H9 (cell line): ENCODE data around the gene PLEKHG7. TPM values are rescaled to one million over a fixed set of nuclear protein-coding genes. Genes with fewer than 3 reads are reported as not detected.

Experiments
- DNase-seq: peaks from one replicate; pipeline ENCODE4 v3.0.0-alpha.2; 2017
- H2AFZ ChIP-seq: one replicate; pipeline ENCODE4 v1.6.1; 2013; ENCODE audit warnings: mild to moderate bottlenecking, low read length, control low read depth, moderate library complexity
- H2AK5ac ChIP-seq: 2 replicates; pipeline ENCODE4 v1.6.1; 2013; ENCODE audit warnings: low read length, control low read depth, mixed read lengths; ENCODE audit not compliant: insufficient read length
- H2BK120ac ChIP-seq: one replicate; pipeline ENCODE4 v1.6.1; 2013; ENCODE audit warnings: low read depth, mild to moderate bottlenecking, low read length, control low read depth, inconsistent platforms; ENCODE audit not compliant: poor library complexity, severe bottlenecking
- H2BK12ac ChIP-seq: 2 replicates; pipeline ENCODE4 v1.6.1; 2013; ENCODE audit warnings: low read length, control low read depth, mixed read lengths, low read depth; ENCODE audit not compliant: insufficient read length
- H2BK15ac ChIP-seq: 2 replicates; pipeline ENCODE4 v1.6.1; 2013; ENCODE audit warnings: low read depth, low read length, control low read depth
- H2BK20ac ChIP-seq: one replicate; pipeline ENCODE4 v1.6.1; 2013; ENCODE audit warnings: low read depth, mild to moderate bottlenecking, low read length, control low read depth, inconsistent platforms; ENCODE audit not compliant: poor library complexity, severe bottlenecking
- H2BK5ac ChIP-seq: 2 replicates; pipeline ENCODE4 v1.6.1; 2013; ENCODE audit warnings: low read length, control low read depth, mixed read lengths; ENCODE audit not compliant: insufficient read length
- H3K14ac ChIP-seq: 2 replicates; pipeline ENCODE4 v1.6.1; 2013; ENCODE audit warnings: low read length, control low read depth; ENCODE audit not compliant: insufficient read depth
- H3K18ac ChIP-seq: 2 replicates; pipeline ENCODE4 v1.6.1; 2013; ENCODE audit warnings: low read depth, mild to moderate bottlenecking, mixed read lengths, low read length, control low read depth; ENCODE audit not compliant: insufficient read length
- H3K23ac ChIP-seq: 2 replicates; pipeline ENCODE4 v1.6.1; 2013; ENCODE audit warnings: low read length, control low read depth, mixed read lengths, low read depth; ENCODE audit not compliant: insufficient read length
- H3K23me2 ChIP-seq: 2 replicates; pipeline ENCODE4 v1.6.1; 2013; ENCODE audit warnings: low read depth, mild to moderate bottlenecking, mixed read lengths, low read length, control low read depth; ENCODE audit not compliant: insufficient read length, poor library complexity, severe bottlenecking
- H3K27ac ChIP-seq: 2 replicates; pipeline ENCODE4 v1.5.1; 2013; ENCODE audit warnings: low read length, control low read depth, mixed read lengths, low read depth; ENCODE audit not compliant: insufficient read length
- H3K27me3 ChIP-seq: 2 replicates; pipeline ENCODE4 v1.6.1; 2013; ENCODE audit warnings: low read length, control low read depth, inconsistent platforms; ENCODE audit not compliant: insufficient read depth
- H3K4ac ChIP-seq: 2 replicates; pipeline ENCODE4 v1.6.1; 2013; ENCODE audit warnings: low read depth, mild to moderate bottlenecking, control low read depth, inconsistent platforms, low read length, moderate library complexity
- H3K4me1 ChIP-seq: 2 replicates; pipeline ENCODE4 v1.6.1; 2013; ENCODE audit warnings: low read length, control low read depth, inconsistent platforms; ENCODE audit not compliant: insufficient read depth
- H3K4me2 ChIP-seq: 2 replicates; pipeline ENCODE4 v1.6.1; 2013; ENCODE audit warnings: low read length, control low read depth, mixed read lengths; ENCODE audit not compliant: insufficient read length, insufficient read depth
- H3K56ac ChIP-seq: 2 replicates; pipeline ENCODE4 v1.6.1; 2013; ENCODE audit warnings: low read depth, mild to moderate bottlenecking, mixed read lengths, low read length, control low read depth; ENCODE audit not compliant: insufficient read length
- H3K79me1 ChIP-seq: 2 replicates; pipeline ENCODE4 v1.6.1; 2013; ENCODE audit warnings: low read depth, mild to moderate bottlenecking, moderate library complexity, low read length, control low read depth, inconsistent platforms; ENCODE audit not compliant: insufficient read depth, poor library complexity, severe bottlenecking
- H3K79me2 ChIP-seq: 2 replicates; pipeline ENCODE4 v1.6.1; 2013; ENCODE audit warnings: low read length, control low read depth, inconsistent platforms; ENCODE audit not compliant: insufficient read depth
- H3K9ac ChIP-seq: 2 replicates; pipeline ENCODE4 v1.6.1; 2013; ENCODE audit warnings: low read length, control low read depth, mixed read lengths; ENCODE audit not compliant: insufficient read length; ENCODE audit errors: extremely low read depth
- H3K9me3 ChIP-seq: one replicate; pipeline ENCODE4 v1.6.1; 2013; ENCODE audit warnings: low read depth, low read length, inconsistent platforms; ENCODE audit not compliant: control insufficient read depth
- H3T11ph ChIP-seq: one replicate; pipeline ENCODE4 v1.6.1; 2013; ENCODE audit warnings: mild to moderate bottlenecking, low read length, control low read depth, inconsistent platforms
- H4K20me1 ChIP-seq: one replicate; pipeline ENCODE4 v1.6.1; 2013; ENCODE audit not compliant: control insufficient read depth, insufficient read length, insufficient read depth
- H4K5ac ChIP-seq: 2 replicates; pipeline ENCODE4 v1.6.1; 2013; ENCODE audit warnings: low read depth, mild to moderate bottlenecking, mixed read lengths, low read length, control low read depth; ENCODE audit not compliant: insufficient read length
- H4K8ac ChIP-seq: replicated peaks from 2 replicates; pipeline ENCODE4 v1.6.1; 2013; ENCODE audit warnings: low read length, control low read depth, mixed read lengths, low read depth; ENCODE audit not compliant: insufficient read length
- H4K91ac ChIP-seq: 2 replicates; pipeline ENCODE4 v1.6.1; 2013; ENCODE audit warnings: low read depth, mild to moderate bottlenecking, moderate library complexity, mixed read lengths, low read length, control low read depth; ENCODE audit not compliant: insufficient read length
- H3K27ac Mint-ChIP-seq, 3 experiments: 2 replicates in 2 of 3; 3 replicates in 1 of 3; pipeline ENCODE4 v1.8.0; 2020 to 2021; ENCODE audit warnings: mixed read lengths in 3 of 3, mild to moderate bottlenecking in 1 of 3, moderate library complexity in 1 of 3
- H3K27me3 Mint-ChIP-seq: 2 replicates; pipeline ENCODE4 v1.8.0; 2021; ENCODE audit warnings: low read depth, mild to moderate bottlenecking, moderate library complexity, mixed read lengths
- H3K36me3 Mint-ChIP-seq, 3 experiments: 2 replicates in 2 of 3; 3 replicates in 1 of 3; pipeline ENCODE4 v1.8.0; 2020 to 2021; ENCODE audit warnings: low read depth in 3 of 3, mixed read lengths in 3 of 3; ENCODE audit not compliant: insufficient read depth in 1 of 3
- H3K4me1 Mint-ChIP-seq, 2 experiments: 2 replicates each; pipeline ENCODE4 v1.8.0; 2020; ENCODE audit warnings: mixed read lengths in 2 of 2
- H3K4me3 Mint-ChIP-seq, 2 experiments: 2 replicates in 1 of 2; 3 replicates in 1 of 2; pipeline ENCODE4 v1.8.0; 2020 to 2021; ENCODE audit warnings: mild to moderate bottlenecking in 2 of 2, mixed read lengths in 2 of 2, moderate library complexity in 1 of 2
- H3K9me3 Mint-ChIP-seq, 2 experiments: 2 replicates in 1 of 2; 3 replicates in 1 of 2; pipeline ENCODE4 v1.8.0; 2020; ENCODE audit warnings: mild to moderate bottlenecking in 2 of 2, mixed read lengths in 2 of 2, moderate library complexity in 1 of 2
- CTCF ChIP-seq: fragments of 200-600 bp; sonication (generic); conservative IDR thresholded peaks from 3 replicates; pipeline ENCODE4 v1.8.0; 2021; ENCODE audit warnings: antibody characterized with exemption, mild to moderate bottlenecking
- WGBS: extraction: QIAGEN DNeasy Blood & Tissue Kit; methylation state at CpG from one replicate; pipeline ENCODE4 v1.1.7; 2013; ENCODE audit warnings: missing lambda C conversion rate, low lambda C conversion rate, mixed read lengths; ENCODE audit not compliant: insufficient read length; ENCODE audit errors: extremely low coverage; 5-methylcytosine and 5-hydroxymethylcytosine counted together
- total RNA-seq: library from RNA; stranded (reverse); gene quantifications from 2 replicates; pipeline ENCODE4 v1.2.1, GENCODE V29; 2021

Gene PLEKHG7
- total RNA-seq, 1 experiment from 2014 or later, result not detected

- no peak overlapping the region for H3K18ac ChIP-seq
- H3T11ph ChIP-seq, result no peak overlapping the region
- no CpG with 5 or more reads among the region's 3 CpGs for WGBS
- Mint-ChIP-seq H3K27me3 (no peaks in the 10 kb centered on the region), H3K27ac (no peak overlapping the region), H3K4me1 (no peaks in the 10 kb centered on the region), H3K9me3 (peaks cover 5 to 6% of the 10 kb centered on the region in 2 experiments; a peak in 4 of 5 replicates), H3K36me3 (no peaks in the 10 kb centered on the region), H3K4me3 (no peak overlapping the region)
- H4K91ac ChIP-seq, result no peak overlapping the region
- no peak overlapping the region for H2AK5ac ChIP-seq
- H3K9me3 ChIP-seq, result no peaks in the 10 kb centered on the region
- no peak overlapping the region for H4K5ac ChIP-seq
- no peak overlapping the region for H3K56ac ChIP-seq
- no peak overlapping the region for H3K27ac ChIP-seq
- H2BK15ac ChIP-seq, result no peak overlapping the region
- no peak overlapping the region for H4K8ac ChIP-seq
- no peaks in the 10 kb centered on the region for H3K79me2 ChIP-seq
- H2BK12ac ChIP-seq, result no peak overlapping the region
- no peak overlapping the region for H3K14ac ChIP-seq
- H3K79me1 ChIP-seq, result no peaks in the 10 kb centered on the region
- H3K4ac ChIP-seq, result no peak overlapping the region
- no peaks in the 10 kb centered on the region for H3K27me3 ChIP-seq
- no peak overlapping the region for H3K9ac ChIP-seq
- no peaks in the 10 kb centered on the region for H3K4me1 ChIP-seq
- no peak for DNase-seq
- H3K23me2 ChIP-seq, result no peaks in the 10 kb centered on the region
- no peak for TF ChIP-seq CTCF
- no peak overlapping the region for H2AFZ ChIP-seq
- H2BK120ac ChIP-seq, result no peak overlapping the region
- no peak overlapping the region for H3K4me2 ChIP-seq
- no peak overlapping the region for H3K23ac ChIP-seq
- H4K20me1 ChIP-seq, result no peaks in the 10 kb centered on the region
- H2BK5ac ChIP-seq, result no peak overlapping the region
- no peak overlapping the region for H2BK20ac ChIP-seq
These were observed 29.0 kb upstream of the PLEKHG7 start for GRCh38 chr12:92673756-92674155.
